ENCODE measurements around the gene SH3BGR.

SH3BGR gene

GRCh38 chr21:39518055-39518846, 66.5 kb downstream of the SH3BGR start:
- intact Hi-C loops (cut with DNase I; ENCODE audit: low total_unique reads) = loop anchor here (2.0 kb wide), 1 partner anchor 197 kb away; no protein-coding TSS in a partner anchor
- no peaks in the 10 kb centered on the region for H3K36me3 ChIP-seq
- TF ChIP-seq, protein P1, sequence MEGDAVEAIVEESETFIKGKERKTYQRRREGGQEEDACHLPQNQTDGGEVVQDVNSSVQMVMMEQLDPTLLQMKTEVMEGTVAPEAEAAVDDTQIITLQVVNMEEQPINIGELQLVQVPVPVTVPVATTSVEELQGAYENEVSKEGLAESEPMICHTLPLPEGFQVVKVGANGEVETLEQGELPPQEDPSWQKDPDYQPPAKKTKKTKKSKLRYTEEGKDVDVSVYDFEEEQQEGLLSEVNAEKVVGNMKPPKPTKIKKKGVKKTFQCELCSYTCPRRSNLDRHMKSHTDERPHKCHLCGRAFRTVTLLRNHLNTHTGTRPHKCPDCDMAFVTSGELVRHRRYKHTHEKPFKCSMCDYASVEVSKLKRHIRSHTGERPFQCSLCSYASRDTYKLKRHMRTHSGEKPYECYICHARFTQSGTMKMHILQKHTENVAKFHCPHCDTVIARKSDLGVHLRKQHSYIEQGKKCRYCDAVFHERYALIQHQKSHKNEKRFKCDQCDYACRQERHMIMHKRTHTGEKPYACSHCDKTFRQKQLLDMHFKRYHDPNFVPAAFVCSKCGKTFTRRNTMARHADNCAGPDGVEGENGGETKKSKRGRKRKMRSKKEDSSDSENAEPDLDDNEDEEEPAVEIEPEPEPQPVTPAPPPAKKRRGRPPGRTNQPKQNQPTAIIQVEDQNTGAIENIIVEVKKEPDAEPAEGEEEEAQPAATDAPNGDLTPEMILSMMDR (IDR thresholded peaks at IDR 0.05) = peak; percentile 76 to 80
- H3K27ac ChIP-seq = no peak overlapping the region
- DNase-seq = no peak
- H3K4me3 ChIP-seq = no peak overlapping the region
- H3K4me1 ChIP-seq = peaks cover 0 to 5% (median 2%) of the 10 kb centered on the region in 4 donors
- H3K9me3 ChIP-seq = no peaks in the 10 kb centered on the region
- H3K27me3 ChIP-seq = no peaks in the 10 kb centered on the region

DNA sequence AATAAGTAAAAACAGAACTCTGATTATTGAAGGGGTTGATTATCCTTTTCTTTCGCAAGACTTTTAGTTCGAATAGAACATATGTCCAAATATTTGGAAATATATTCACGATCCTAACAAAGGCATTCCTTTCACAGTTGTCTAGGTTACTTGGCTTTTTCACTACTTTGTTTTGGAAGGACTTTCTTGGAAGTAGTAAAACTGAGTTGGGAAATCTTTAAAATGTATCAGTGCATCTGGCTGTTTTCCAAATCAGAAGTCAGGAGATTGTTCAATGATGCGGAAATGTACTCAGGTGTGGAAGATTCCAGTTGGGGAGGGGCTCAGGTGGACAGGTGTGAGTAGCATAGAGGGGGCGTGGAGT, 67.1 kb downstream of the SH3BGR start:
- no peak for DNase-seq

DNA sequence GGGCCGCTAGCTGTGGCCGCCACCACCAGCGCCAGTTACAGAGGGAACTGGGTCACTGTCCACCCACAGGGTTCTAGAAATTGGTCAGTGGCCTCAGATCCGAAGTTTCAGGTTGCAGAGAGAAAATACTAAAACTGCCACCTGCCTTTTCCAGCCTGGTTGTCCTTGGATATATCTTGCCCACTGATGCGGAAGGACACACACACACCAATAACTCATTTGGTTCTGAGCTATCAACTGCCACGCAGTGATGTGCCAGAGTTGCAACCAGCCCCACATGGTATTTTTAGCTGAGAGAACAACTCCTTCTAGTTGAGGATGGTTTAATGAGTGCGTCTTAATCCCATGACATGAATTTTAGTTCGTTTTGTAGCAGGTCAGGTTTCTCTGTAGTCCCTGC, 68.1 kb downstream of the SH3BGR start:
- Histone ChIP-seq H3K27ac (no peak overlapping the region), H3K4me3 (no peak overlapping the region), H3K36me3 (no peaks in the 10 kb centered on the region), H3K9me3 (no peaks in the 10 kb centered on the region), H3K4me1 (peaks cover 0 to 20% (median 8%) of the 10 kb centered on the region in 4 donors), H3K27me3 (no peaks in the 10 kb centered on the region)
- intact Hi-C loops (cut with DNase I; ENCODE audit: low total_unique reads) = loop anchor here (2.0 kb wide), 1 partner anchor 195 kb away; no protein-coding TSS in a partner anchor
- TF ChIP-seq, protein P1 (IDR thresholded peaks at IDR 0.05) = no peak
- no peak for DNase-seq

More for the DNA sequence above, 67.1 kb downstream of the SH3BGR start:
- no peaks in the 10 kb centered on the region for H3K36me3 ChIP-seq
- H3K27ac ChIP-seq = no peak overlapping the region
- H3K4me1 ChIP-seq = peaks cover 0 to 11% (median 5%) of the 10 kb centered on the region in 4 donors
- no peak overlapping the region for H3K4me3 ChIP-seq
- no peaks in the 10 kb centered on the region for H3K27me3 ChIP-seq
- TF ChIP-seq, protein P1 (IDR thresholded peaks at IDR 0.05) = no peak
- no peaks in the 10 kb centered on the region for H3K9me3 ChIP-seq
- intact Hi-C loops (cut with DNase I; ENCODE audit: low total_unique reads) = loop anchor here (2.0 kb wide), 1 partner anchor 196 kb away; no protein-coding TSS in a partner anchor

GRCh38 chr21:39523399-39523798, 71.6 kb downstream of the SH3BGR start:
- no peaks in the 10 kb centered on the region for H3K36me3 ChIP-seq
- no peak overlapping the region for H3K27ac ChIP-seq
- H3K4me3 ChIP-seq = no peak overlapping the region
- intact Hi-C loops (cut with DNase I; ENCODE audit: low total_unique reads) = no loop called here
- DNase-seq = no peak
- TF ChIP-seq, protein P1 (IDR thresholded peaks at IDR 0.05) = no peak
- no peaks in the 10 kb centered on the region for H3K27me3 ChIP-seq
- no peaks in the 10 kb centered on the region for H3K9me3 ChIP-seq
- peaks cover 0 to 17% (median 8%) of the 10 kb centered on the region in 4 donors for H3K4me1 ChIP-seq

DNA sequence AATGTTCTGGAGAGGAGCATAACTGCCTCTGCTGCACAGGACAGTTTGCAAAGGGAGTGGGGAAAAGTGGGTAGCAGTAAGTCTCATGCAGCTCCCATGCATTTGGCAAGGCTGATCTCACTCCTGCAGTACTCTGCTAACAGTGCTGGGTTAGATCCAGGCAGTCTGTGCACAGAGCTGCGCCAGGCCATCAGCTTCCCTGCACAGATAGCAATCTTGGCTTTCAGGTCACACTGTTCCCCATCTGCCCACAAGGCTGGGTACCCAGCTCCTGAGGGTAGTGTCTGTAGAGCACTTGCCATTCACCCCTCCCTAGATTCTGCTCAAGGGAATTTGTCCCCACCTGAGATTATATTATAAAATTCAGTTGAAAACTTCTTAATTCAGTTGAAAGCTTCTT, 72.1 kb downstream of the SH3BGR start:
- Histone ChIP-seq H3K36me3 (no peaks in the 10 kb centered on the region), H3K9me3 (no peaks in the 10 kb centered on the region), H3K27ac (no peak overlapping the region), H3K4me1 (peaks cover 0 to 16% (median 8%) of the 10 kb centered on the region in 4 donors), H3K4me3 (no peak overlapping the region), H3K27me3 (no peaks in the 10 kb centered on the region)
- TF ChIP-seq, protein P1 (IDR thresholded peaks at IDR 0.05) = no peak
- intact Hi-C loops (cut with DNase I; ENCODE audit: low total_unique reads) = no loop called here
- no peak for DNase-seq

Data from tibial artery (tissue), 4 donors.